Neuronal stem cell (in vitro differentiated cells): ENCODE results near the gene RPS6KA6.

Experiments
- DNase-seq: peaks from one replicate; pipeline ENCODE4 v3.0.0-alpha.2; 2013; ENCODE audit warnings: low spot score
- H2AFZ ChIP-seq: one replicate; pipeline ENCODE4 v1.6.1; 2013; ENCODE audit warnings: mild to moderate bottlenecking, low read length, inconsistent platforms
- H2AK5ac ChIP-seq: 2 replicates; pipeline ENCODE4 v1.6.1; 2013; ENCODE audit warnings: low read depth, mild to moderate bottlenecking, inconsistent platforms, low read length, moderate library complexity, mixed read lengths
- H2BK120ac ChIP-seq: 2 replicates; pipeline ENCODE4 v1.6.1; 2013; ENCODE audit warnings: low read depth, mild to moderate bottlenecking, inconsistent platforms, low read length, moderate library complexity, mixed read lengths
- H2BK12ac ChIP-seq: one replicate; pipeline ENCODE4 v1.6.1; 2013; ENCODE audit warnings: low read length, inconsistent platforms
- H2BK15ac ChIP-seq: 2 replicates; pipeline ENCODE4 v1.6.1; 2013; ENCODE audit warnings: mild to moderate bottlenecking, low read length, inconsistent platforms, mixed read lengths
- H2BK5ac ChIP-seq: one replicate; pipeline ENCODE4 v1.6.1; 2013; ENCODE audit warnings: inconsistent platforms, mild to moderate bottlenecking, low read length, moderate library complexity
- H3K14ac ChIP-seq: one replicate; pipeline ENCODE4 v1.6.1; 2013; ENCODE audit warnings: low read length, inconsistent platforms
- H3K18ac ChIP-seq: 2 replicates; pipeline ENCODE4 v1.6.1; 2013; ENCODE audit warnings: low read length, inconsistent platforms
- H3K23ac ChIP-seq: 2 replicates; pipeline ENCODE4 v1.6.1; 2013; ENCODE audit warnings: low read depth, mild to moderate bottlenecking, mixed read lengths, low read length, inconsistent platforms; ENCODE audit not compliant: poor library complexity
- H3K27ac ChIP-seq: replicated peaks from 3 replicates; pipeline ENCODE4 v1.5.1; 2013; ENCODE audit warnings: low read length, inconsistent platforms
- H3K27me3 ChIP-seq, 3 experiments: 2 replicates each; pipeline ENCODE4 v1.6.1; 2013; ENCODE audit warnings: low read length in 3 of 3, mild to moderate bottlenecking in 2 of 3, inconsistent platforms in 1 of 3, low read depth in 1 of 3, mixed read lengths in 1 of 3, moderate library complexity in 1 of 3; ENCODE audit not compliant: control insufficient read depth in 3 of 3, insufficient read depth in 3 of 3
- H3K36me3 ChIP-seq, 2 donors: replicated peaks in 1 of 2; 2 replicates each; pipeline ENCODE4 v1.6.1; 2013; ENCODE audit warnings: low read length in 2 of 2; ENCODE audit not compliant: control insufficient read depth in 2 of 2, insufficient read depth in 2 of 2
- H3K4ac ChIP-seq: 2 replicates; pipeline ENCODE4 v1.6.1; 2013; ENCODE audit warnings: inconsistent platforms, mild to moderate bottlenecking, low read length, moderate library complexity
- H3K4me1 ChIP-seq, 2 donors: 1 replicate in 1 of 2; 2 replicates in 1 of 2; pipeline ENCODE4 v1.6.1; 2013; ENCODE audit warnings: low read length in 2 of 2, low read depth in 1 of 2; ENCODE audit not compliant: control insufficient read depth in 2 of 2, insufficient read depth in 1 of 2
- H3K4me2 ChIP-seq: one replicate; pipeline ENCODE4 v1.6.1; 2013; ENCODE audit warnings: mild to moderate bottlenecking, low read length, inconsistent platforms; ENCODE audit not compliant: insufficient read depth, poor library complexity, severe bottlenecking
- H3K4me3 ChIP-seq, 2 donors: 2 replicates each; pipeline ENCODE4 v1.5.1; 2013; ENCODE audit warnings: low read length in 2 of 2, mild to moderate bottlenecking in 2 of 2, inconsistent platforms in 1 of 2, moderate library complexity in 1 of 2
- H3K79me1 ChIP-seq: one replicate; pipeline ENCODE4 v1.6.1; 2013; ENCODE audit warnings: low read depth, mild to moderate bottlenecking, inconsistent platforms, low read length, moderate library complexity
- H3K9ac ChIP-seq: one replicate; pipeline ENCODE4 v1.6.1; 2013; ENCODE audit warnings: mild to moderate bottlenecking, low read depth, low read length, inconsistent platforms; ENCODE audit not compliant: poor library complexity
- H3K9me3 ChIP-seq, 2 donors: replicated peaks in 1 of 2; 2 replicates each; pipeline versions ENCODE3 to v1.6.1; 2013; ENCODE audit warnings: low read length in 2 of 2, mild to moderate bottlenecking in 2 of 2, inconsistent platforms in 1 of 2, low read depth in 1 of 2, mixed read lengths in 1 of 2, moderate library complexity in 1 of 2; ENCODE audit not compliant: control insufficient read depth in 2 of 2, insufficient read depth in 1 of 2
- H4K8ac ChIP-seq: one replicate; pipeline ENCODE4 v1.6.1; 2013; ENCODE audit warnings: low read depth, mild to moderate bottlenecking, inconsistent platforms, low read length, moderate library complexity
- H4K91ac ChIP-seq: one replicate; pipeline ENCODE4 v1.6.1; 2013; ENCODE audit warnings: low read length, low read depth, mild to moderate bottlenecking, inconsistent platforms; ENCODE audit not compliant: poor library complexity
- WGBS, 2 donors: extraction: QIAGEN DNeasy Blood & Tissue Kit; methylation state at CpG; one replicate each; pipeline ENCODE4 v1.1.7; 2013; ENCODE audit warnings: missing lambda C conversion rate in 2 of 2, mixed read lengths in 1 of 2; ENCODE audit not compliant: insufficient read length in 2 of 2, insufficient replicate concordance in 1 of 2; ENCODE audit errors: extremely low coverage in 2 of 2; 5-methylcytosine and 5-hydroxymethylcytosine counted together

RPS6KA6 gene

GRCh38 chrX:84219551-84219950 lies 31.6 kb upstream of the RPS6KA6 start:
- Histone ChIP-seq H3K4me2 (no peak overlapping the region), H2BK5ac (no peak overlapping the region), H4K8ac (no peak overlapping the region), H3K79me1 (no peaks in the 10 kb centered on the region), H3K36me3 (no peaks in the 10 kb centered on the region), H3K23ac (no peak overlapping the region), H3K9me3 (no peaks in the 10 kb centered on the region), H2AK5ac (no peak overlapping the region), H3K27me3 (no peaks in the 10 kb centered on the region), H3K4me1 (peaks cover 4 to 5% of the 10 kb centered on the region in 2 donors), H3K4ac (no peak overlapping the region), H2BK120ac (no peak overlapping the region), H3K9ac (no peak overlapping the region), H3K14ac (no peak overlapping the region), H2BK15ac (no peak overlapping the region), H3K18ac (no peak overlapping the region), H2AFZ (no peak overlapping the region), H4K91ac (no peak overlapping the region), H3K27ac (no peak overlapping the region), H2BK12ac (no peak overlapping the region), H3K4me3 (no peak overlapping the region)
- no CpG with 5 or more reads among the region's 1 CpG for WGBS, 2 donors
- DNase-seq, result no peak

GRCh38 chrX:84218726-84219125 lies 30.7 kb upstream of the RPS6KA6 start:
- Histone ChIP-seq H2AK5ac (no peak overlapping the region), H3K36me3 (no peaks in the 10 kb centered on the region), H3K9me3 (no peaks in the 10 kb centered on the region), H2BK120ac (no peak overlapping the region), H2BK12ac (no peak overlapping the region), H3K4me1 (peaks cover 4 to 5% of the 10 kb centered on the region in 2 donors), H3K79me1 (no peaks in the 10 kb centered on the region), H3K4me3 (no peak overlapping the region), H3K9ac (no peak overlapping the region), H3K27me3 (no peaks in the 10 kb centered on the region), H2AFZ (no peak overlapping the region), H2BK15ac (no peak overlapping the region), H4K91ac (no peak overlapping the region), H3K18ac (no peak overlapping the region), H3K23ac (no peak overlapping the region), H4K8ac (no peak overlapping the region), H3K27ac (no peak overlapping the region), H3K4me2 (no peak overlapping the region), H3K4ac (no peak overlapping the region), H2BK5ac (no peak overlapping the region), H3K14ac (no peak overlapping the region)
- DNase-seq, result no peak
- no CpG with 5 or more reads among the region's 1 CpG for WGBS, 2 donors

- H2AFZ ChIP-seq, result no peak overlapping the region
- H3K9me3 ChIP-seq, result no peaks in the 10 kb centered on the region
- no peak overlapping the region for H3K23ac ChIP-seq
- no peak overlapping the region for H2BK5ac ChIP-seq
- H3K4me3 ChIP-seq, result no peak overlapping the region
- no peak overlapping the region for H3K9ac ChIP-seq
- H3K36me3 ChIP-seq, result no peaks in the 10 kb centered on the region
- no peak overlapping the region for H2AK5ac ChIP-seq
- no peak overlapping the region for H3K18ac ChIP-seq
- no CpG with 5 or more reads among the region's 2 CpGs for WGBS, 2 donors
- no peak overlapping the region for H3K4ac ChIP-seq
- H3K27me3 ChIP-seq, result no peaks in the 10 kb centered on the region
- no peak for DNase-seq
- no peak overlapping the region for H2BK12ac ChIP-seq
- H3K79me1 ChIP-seq, result no peaks in the 10 kb centered on the region
- H2BK15ac ChIP-seq, result no peak overlapping the region
- peaks cover 4 to 5% of the 10 kb centered on the region in 2 donors for H3K4me1 ChIP-seq
- H4K8ac ChIP-seq, result no peak overlapping the region
- no peak overlapping the region for H3K27ac ChIP-seq
- H3K14ac ChIP-seq, result no peak overlapping the region
- H4K91ac ChIP-seq, result no peak overlapping the region
- no peak overlapping the region for H2BK120ac ChIP-seq
- no peak overlapping the region for H3K4me2 ChIP-seq
Measured at GRCh38 chrX:84216881-84217280, 28.9 kb upstream of the RPS6KA6 start.

GRCh38 chrX:84216406-84216805 lies 28.4 kb upstream of the RPS6KA6 start:
- Histone ChIP-seq H3K9ac (no peak overlapping the region), H2BK5ac (no peak overlapping the region), H3K23ac (no peak overlapping the region), H3K9me3 (no peaks in the 10 kb centered on the region), H3K36me3 (no peaks in the 10 kb centered on the region), H3K79me1 (no peaks in the 10 kb centered on the region), H4K8ac (no peak overlapping the region), H3K4me3 (no peak overlapping the region), H4K91ac (no peak overlapping the region), H3K4ac (no peak overlapping the region), H2BK12ac (no peak overlapping the region), H2BK120ac (no peak overlapping the region), H3K14ac (no peak overlapping the region), H2AK5ac (no peak overlapping the region), H2AFZ (no peak overlapping the region), H3K27me3 (no peaks in the 10 kb centered on the region), H3K27ac (no peak overlapping the region), H3K18ac (no peak overlapping the region), H3K4me1 (peaks cover 4 to 5% of the 10 kb centered on the region in 2 donors), H2BK15ac (no peak overlapping the region), H3K4me2 (no peak overlapping the region)
- DNase-seq, result no peak
- WGBS, 2 donors, result no CpG with 5 or more reads among the region's 5 CpGs
